Duodenal mucosa (tissue), 2 donors: ENCODE measurements around the gene UBE2E2.

Experiments used
- H3K27ac ChIP-seq: one replicate; pipeline ENCODE4 v1.7.0; 2013; ENCODE audit warnings: low read depth, low read length
- H3K27me3 ChIP-seq, 2 donors: one replicate each; pipeline ENCODE4 v1.7.0; 2013; ENCODE audit warnings: low read length in 2 of 2, control low read depth in 1 of 2; ENCODE audit not compliant: insufficient read depth in 2 of 2, control insufficient read depth in 1 of 2
- H3K36me3 ChIP-seq, 2 donors: one replicate each; pipeline ENCODE4 v1.7.0; 2013; ENCODE audit warnings: low read length in 2 of 2, control low read depth in 1 of 2; ENCODE audit not compliant: insufficient read depth in 2 of 2, control insufficient read depth in 1 of 2
- H3K4me1 ChIP-seq, 2 donors: one replicate each; pipeline ENCODE4 v1.7.0; 2013; ENCODE audit warnings: low read length in 2 of 2, control low read depth in 1 of 2; ENCODE audit not compliant: insufficient read depth in 2 of 2, control insufficient read depth in 1 of 2
- H3K4me3 ChIP-seq, 2 donors: one replicate each; pipeline ENCODE4 v1.7.0; 2013; ENCODE audit warnings: low read length in 2 of 2, low read depth in 1 of 2
- H3K9ac ChIP-seq, 2 donors: one replicate each; pipeline ENCODE4 v1.7.0; 2013; ENCODE audit warnings: low read length in 2 of 2, low read depth in 1 of 2
- H3K9me3 ChIP-seq, 2 donors: one replicate each; pipeline ENCODE4 v1.7.0; 2013; ENCODE audit warnings: low read length in 2 of 2, control low read depth in 1 of 2; ENCODE audit not compliant: control insufficient read depth in 1 of 2

Gene UBE2E2

DNA sequence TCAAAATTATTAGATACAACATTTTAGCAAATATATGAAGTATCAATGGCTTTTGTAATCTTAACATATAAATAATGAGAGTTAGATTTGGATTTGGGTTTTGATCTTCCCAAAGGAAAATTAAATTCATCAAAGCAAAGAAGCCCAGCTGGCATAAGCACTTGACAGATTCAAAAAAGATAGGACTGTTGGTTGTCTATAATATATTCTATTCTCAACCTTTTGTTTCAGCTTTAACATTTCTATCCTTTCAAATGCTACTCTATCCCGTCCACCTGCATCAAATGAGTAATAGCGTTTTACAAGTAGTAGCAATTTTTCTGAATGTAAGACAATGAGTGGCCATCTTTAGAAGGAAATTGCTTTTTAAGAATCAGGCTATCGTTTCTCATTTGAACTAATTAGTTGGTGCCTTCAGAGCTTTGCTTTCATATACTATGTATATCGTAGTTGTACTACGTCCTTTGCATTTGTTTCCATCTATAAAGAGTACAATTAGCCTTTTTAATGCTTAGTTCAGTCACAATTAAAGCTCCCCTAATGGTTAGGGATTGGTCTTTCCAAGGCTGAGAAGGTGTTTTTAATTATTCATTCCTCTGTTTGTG lies 278.0 kb downstream of the UBE2E2 start:
- no peaks in the 10 kb centered on the region for H3K36me3 ChIP-seq
- H3K27me3 ChIP-seq = no peaks in the 10 kb centered on the region
- H3K9ac ChIP-seq = no peak overlapping the region
- no peaks in the 10 kb centered on the region for H3K4me1 ChIP-seq
- H3K9me3 ChIP-seq = peaks cover 9% of the 10 kb centered on the region in 2 donors
- no peak overlapping the region for H3K4me3 ChIP-seq
- H3K27ac ChIP-seq = no peak overlapping the region

DNA sequence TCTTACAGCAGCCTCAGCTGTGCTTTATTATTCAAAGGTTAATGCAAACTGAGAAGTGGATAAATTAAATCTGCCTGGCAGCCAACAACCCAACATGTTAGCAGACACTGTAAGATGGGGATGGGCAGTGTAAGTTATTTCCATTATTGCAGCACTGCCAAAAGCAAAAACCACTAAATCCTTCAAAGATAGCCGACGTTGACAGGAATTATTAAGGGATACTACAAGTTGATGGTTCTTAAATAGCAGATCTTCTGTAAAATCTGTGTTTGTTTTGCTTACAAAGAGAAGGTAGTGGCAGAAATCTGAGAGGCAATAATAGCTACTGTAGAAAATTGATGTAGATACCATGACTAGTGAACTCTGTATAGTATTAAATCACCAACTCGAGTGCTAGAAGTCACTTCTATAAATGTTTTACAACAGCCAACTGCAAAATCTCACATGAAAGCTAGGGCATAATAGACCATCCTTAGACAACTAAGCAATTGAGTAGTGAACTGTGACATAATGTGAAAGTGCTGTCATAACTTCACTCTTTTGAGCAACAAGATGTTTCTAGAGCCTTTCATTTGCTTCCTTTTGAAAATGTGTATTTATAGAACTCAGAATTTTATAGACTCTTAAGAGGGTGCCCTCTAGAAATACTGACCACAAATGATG lies 278.6 kb downstream of the UBE2E2 start:
- Histone ChIP-seq H3K4me1 (no peaks in the 10 kb centered on the region), H3K36me3 (no peaks in the 10 kb centered on the region), H3K9ac (no peak overlapping the region), H3K27me3 (no peaks in the 10 kb centered on the region), H3K27ac (no peak overlapping the region), H3K4me3 (no peak overlapping the region), H3K9me3 (peaks cover 14 to 15% of the 10 kb centered on the region in 2 donors)

DNA sequence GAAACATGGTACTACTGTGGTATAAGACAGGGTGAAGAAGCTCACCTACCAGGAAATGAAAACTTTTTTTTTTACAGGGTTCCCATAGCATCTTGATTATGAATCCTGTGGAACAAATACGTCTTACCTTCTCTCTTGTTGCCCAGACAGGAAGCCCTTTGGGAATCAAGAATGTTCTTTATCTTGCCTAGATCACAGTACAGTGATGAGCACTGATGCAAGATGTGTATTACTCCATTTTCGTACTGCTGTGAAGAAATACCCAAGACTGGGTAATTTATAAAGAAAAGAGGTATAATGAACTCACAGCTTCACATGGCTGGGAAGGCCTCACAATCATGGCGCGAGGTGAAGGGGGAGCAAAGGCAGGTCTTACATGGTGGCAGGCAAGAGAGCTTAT lies 281.3 kb downstream of the UBE2E2 start:
- Histone ChIP-seq H3K27me3 (no peaks in the 10 kb centered on the region), H3K27ac (no peak overlapping the region), H3K4me3 (no peak overlapping the region), H3K36me3 (no peaks in the 10 kb centered on the region), H3K4me1 (no peaks in the 10 kb centered on the region), H3K9ac (no peak overlapping the region), H3K9me3 (peaks cover 16 to 17% of the 10 kb centered on the region in 2 donors)

DNA sequence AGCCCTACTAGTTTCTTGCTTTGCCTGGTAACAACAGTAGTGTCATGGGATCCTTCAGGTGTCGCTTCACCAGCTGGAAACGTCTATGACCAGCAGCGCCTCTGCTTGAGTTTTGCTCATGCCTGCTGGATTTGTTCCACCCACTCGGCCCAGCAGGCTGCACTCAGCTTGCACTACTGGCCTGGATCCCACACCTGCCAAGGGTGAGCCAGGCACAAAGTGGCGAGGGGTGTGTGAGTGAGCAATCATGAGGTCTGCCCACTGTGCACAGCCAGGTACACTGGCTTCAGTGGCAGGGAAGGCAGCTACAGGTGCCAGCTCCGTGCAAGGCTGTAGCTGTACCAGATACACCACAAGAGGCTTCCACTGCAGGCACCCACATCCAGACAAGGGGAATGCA lies 282.8 kb downstream of the UBE2E2 start:
- H3K36me3 ChIP-seq = no peaks in the 10 kb centered on the region
- H3K9me3 ChIP-seq = peaks cover 11 to 12% of the 10 kb centered on the region in 2 donors
- no peak overlapping the region for H3K4me3 ChIP-seq
- no peaks in the 10 kb centered on the region for H3K27me3 ChIP-seq
- H3K27ac ChIP-seq = no peak overlapping the region
- no peaks in the 10 kb centered on the region for H3K4me1 ChIP-seq
- no peak overlapping the region for H3K9ac ChIP-seq

- Histone ChIP-seq H3K9ac (no peak overlapping the region), H3K27ac (no peak overlapping the region), H3K9me3 (peaks cover 11 to 12% of the 10 kb centered on the region in 2 donors), H3K4me3 (no peak overlapping the region), H3K27me3 (no peaks in the 10 kb centered on the region), H3K4me1 (no peaks in the 10 kb centered on the region), H3K36me3 (no peaks in the 10 kb centered on the region)
These were observed 283.9 kb downstream of the UBE2E2 start for GRCh38 chr3:23487015-23487414.

- Histone ChIP-seq H3K9ac (no peak overlapping the region), H3K36me3 (no peaks in the 10 kb centered on the region)
These were observed 285.5 kb downstream of the UBE2E2 start for GRCh38 chr3:23488618-23489017.

DNA sequence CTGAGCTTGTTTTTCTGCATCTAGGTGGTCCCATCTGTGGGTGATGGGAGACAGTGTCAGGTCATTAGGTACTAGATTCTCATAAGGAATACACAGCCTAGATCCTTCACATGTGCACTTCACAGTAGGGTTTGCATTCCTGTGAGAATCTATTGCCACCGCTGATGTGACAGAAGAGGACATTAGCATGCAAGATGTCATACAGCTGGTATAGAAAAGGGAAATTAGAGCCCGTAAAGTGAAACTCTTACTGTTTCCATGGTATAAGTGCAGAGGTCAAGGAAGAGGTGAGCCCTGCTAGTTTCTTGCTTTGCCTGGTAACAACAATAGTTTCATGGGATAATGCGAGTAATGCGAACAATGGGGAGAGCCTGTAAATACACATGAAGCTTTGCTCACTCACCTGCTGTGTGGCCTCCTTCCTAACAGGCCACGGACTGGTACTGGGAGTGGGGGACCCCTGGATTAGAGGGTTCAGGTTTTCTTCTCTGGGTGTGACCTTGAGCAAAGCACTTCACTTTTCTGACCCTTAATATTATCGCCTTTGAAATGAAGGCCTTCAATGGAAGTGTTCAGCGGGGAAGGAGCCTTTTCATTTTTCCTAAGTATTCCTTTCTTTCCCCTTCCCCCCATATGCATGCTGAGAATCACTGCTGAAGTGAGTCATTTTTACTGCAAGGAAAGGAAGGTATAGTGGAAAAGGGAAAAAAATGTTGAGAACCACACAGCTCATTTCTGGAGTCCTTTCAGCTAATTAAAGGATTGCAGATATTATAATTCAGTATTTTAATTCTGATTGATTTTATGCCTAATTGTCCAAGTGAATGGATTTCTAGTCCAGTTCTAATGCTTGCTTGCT lies 286.4 kb downstream of the UBE2E2 start:
- Histone ChIP-seq H3K4me3 (no peak overlapping the region), H3K4me1 (no peaks in the 10 kb centered on the region), H3K9me3 (peaks cover 11 to 12% of the 10 kb centered on the region in 2 donors), H3K27me3 (no peaks in the 10 kb centered on the region), H3K9ac (no peak overlapping the region), H3K27ac (no peak overlapping the region), H3K36me3 (no peaks in the 10 kb centered on the region)

More at GRCh38 chr3:23488618-23489017, 285.5 kb downstream of the UBE2E2 start:
- Histone ChIP-seq H3K27ac (no peak overlapping the region), H3K4me1 (no peaks in the 10 kb centered on the region), H3K27me3 (no peaks in the 10 kb centered on the region), H3K4me3 (no peak overlapping the region), H3K9me3 (peaks cover 11 to 12% of the 10 kb centered on the region in 2 donors)

DNA sequence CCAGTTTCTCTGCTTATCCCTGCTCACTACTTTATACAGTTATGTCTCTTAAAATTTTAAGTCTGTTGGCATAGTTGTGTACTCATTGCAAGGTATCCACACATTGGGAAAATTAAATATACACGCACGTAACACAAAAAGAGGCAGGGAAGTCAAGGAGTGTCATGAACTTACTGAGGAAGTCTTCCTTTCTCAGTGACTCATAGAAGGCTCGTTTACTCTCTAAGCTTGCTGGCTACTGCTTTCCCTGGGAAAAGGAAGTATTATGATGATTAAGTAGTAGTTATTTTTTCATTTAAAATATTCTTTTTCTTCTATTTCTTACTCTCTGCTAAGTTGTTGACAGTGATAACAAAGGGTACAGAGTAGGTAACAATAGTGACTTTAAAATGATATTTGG lies 287.3 kb downstream of the UBE2E2 start:
- peaks cover 0 to 3% of the 10 kb centered on the region in 2 donors for H3K4me1 ChIP-seq
- H3K9ac ChIP-seq = no peak overlapping the region
- H3K4me3 ChIP-seq = no peak overlapping the region
- H3K36me3 ChIP-seq = no peaks in the 10 kb centered on the region
- no peak overlapping the region for H3K27ac ChIP-seq
- peaks cover 11 to 12% of the 10 kb centered on the region in 2 donors for H3K9me3 ChIP-seq
- H3K27me3 ChIP-seq = no peaks in the 10 kb centered on the region

DNA sequence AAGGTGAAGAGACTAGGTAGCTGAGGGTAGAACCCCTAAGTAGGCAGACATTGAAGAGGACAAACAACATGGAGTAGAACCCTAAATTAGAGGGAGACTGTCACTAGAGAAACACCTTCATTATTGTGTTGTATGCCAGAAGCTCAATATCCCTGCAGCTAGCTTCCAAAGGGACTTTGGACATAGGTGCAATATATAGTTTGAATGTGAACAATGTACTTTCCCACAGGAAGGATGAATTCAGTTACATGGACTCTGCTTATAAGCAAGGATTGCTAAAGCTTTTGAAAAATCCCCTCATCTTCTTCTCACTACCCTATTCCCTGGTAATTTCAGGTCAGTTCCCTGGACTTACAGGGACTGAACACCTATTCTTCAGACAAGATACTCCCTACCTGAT lies 288.9 kb downstream of the UBE2E2 start:
- no peaks in the 10 kb centered on the region for H3K36me3 ChIP-seq
- no peak overlapping the region for H3K4me3 ChIP-seq
- peaks cover 0 to 5% of the 10 kb centered on the region in 2 donors for H3K4me1 ChIP-seq
- no peak overlapping the region for H3K9ac ChIP-seq
- no peaks in the 10 kb centered on the region for H3K27me3 ChIP-seq
- no peak overlapping the region for H3K27ac ChIP-seq
- H3K9me3 ChIP-seq = peaks cover 0 to 2% of the 10 kb centered on the region in 2 donors

DNA sequence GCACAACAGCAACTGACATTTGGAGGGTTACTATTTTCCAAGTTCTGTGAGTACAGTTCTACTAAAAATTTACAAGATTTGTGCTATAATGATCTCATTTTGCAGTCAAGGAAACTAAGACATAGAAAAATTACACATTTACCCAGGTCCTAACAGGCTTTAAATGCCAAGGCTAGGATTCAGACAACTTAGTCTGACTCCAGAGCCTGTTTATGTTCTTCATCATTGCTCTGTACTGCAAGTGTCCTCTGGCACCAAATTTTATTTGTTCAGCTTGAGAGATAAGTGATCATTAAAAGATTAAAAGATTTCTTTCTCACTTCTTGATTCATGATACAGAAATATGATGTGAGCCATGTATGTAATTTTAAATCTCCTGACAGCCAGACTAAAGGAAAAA lies 290.8 kb downstream of the UBE2E2 start:
- Histone ChIP-seq H3K36me3 (no peaks in the 10 kb centered on the region), H3K27me3 (no peaks in the 10 kb centered on the region), H3K9me3 (no peaks in the 10 kb centered on the region), H3K4me3 (no peak overlapping the region), H3K4me1 (peaks cover 0 to 5% of the 10 kb centered on the region in 2 donors), H3K9ac (no peak overlapping the region), H3K27ac (no peak overlapping the region)
